ENCODE data around the gene CALHM6.

Gene CALHM6

GRCh38 chr6:116512734-116513133 is 51.6 kb downstream of the CALHM6 start:
- DNase-seq (ENCODE audit: low read depth) = no peak
- in situ Hi-C loops (cut with HindIII; ENCODE audit: low sequenced_read_pairs) = no loop called here
- peak overlapping the region; percentile 31 for H3K4me3 ChIP-seq (ENCODE audit: low read depth, low read length)
- no peak for TF ChIP-seq CTCF (IDR thresholded peaks at IDR 0.05; ENCODE audit: low read depth, low read length, missing control alignments)

Data from astrocyte of the cerebellum (primary cell).